ENCODE measurements around the gene CNDP2.

GRCh38 chr18:74508821-74509225, 12.7 kb downstream of the CNDP2 start:
- TF ChIP-seq ZNF274 (IDR thresholded peaks at IDR 0.05; ENCODE audit: low read depth, low read length): no peak
- TF ChIP-seq YY1 (IDR thresholded peaks at IDR 0.05; ENCODE audit: insufficient read depth, insufficient read length): no peak
- TF ChIP-seq SUZ12 (IDR thresholded peaks at IDR 0.05; ENCODE audit: extremely low read depth, insufficient read depth, insufficient read length): no peak
